Cardiac fibroblast (primary cell): ENCODE results near the gene OSBPL2.

Experiments used
- DNase-seq, 2 donors: peaks; one replicate each; pipeline versions ENCODE4 v3.0.0 to v3.0.0-alpha.2; 2010; ENCODE audit warnings: low read depth in 2 of 2
- H3K4me3 ChIP-seq, 2 donors: replicated peaks in 1 of 2; 1 replicate in 1 of 2; 2 replicates in 1 of 2; pipeline ENCODE4 v1.5.1; 2011; ENCODE audit warnings: low read depth in 2 of 2, low read length in 2 of 2, mild to moderate bottlenecking in 2 of 2, moderate library complexity in 1 of 2
- CTCF ChIP-seq: IDR thresholded peaks from one replicate; pipeline ENCODE4 v1.5.1; 2011; ENCODE audit warnings: low read depth, mild to moderate bottlenecking, low read length, inconsistent platforms

The OSBPL2 gene

GRCh38 chr20:62302341-62303061, 64.2 kb downstream of the OSBPL2 start, which contains the start of gene ADRM1:
Gene ADRM1 (plus strand): TSS chr20:62302997. CDS start chr20:62303569, 572 bp downstream.
- TF ChIP-seq CTCF = peak; percentile 68

GRCh38 chr20:62303062-62303339, 64.7 kb downstream of the OSBPL2 start:
- no peak for TF ChIP-seq CTCF
- peak overlapping the region; percentile 87 to 94 for H3K4me3 ChIP-seq
- no peak for DNase-seq

More at GRCh38 chr20:62302341-62303061, 64.2 kb downstream of the OSBPL2 start, which contains the start of gene ADRM1:
- peak; percentile 96 to 98 for DNase-seq
- peak within 1 kb of the TSS; percentile 87 to 94 for H3K4me3 ChIP-seq

- H3K4me3 ChIP-seq = peak overlapping the region; percentile 87 to 94
- TF ChIP-seq CTCF = no peak
- peak in 1 of 2 donors; percentile 44 for DNase-seq
These were observed 65.3 kb downstream of the OSBPL2 start for GRCh38 chr20:62303340-62304226.

- no peak for TF ChIP-seq CTCF
- no peak for DNase-seq
- H3K4me3 ChIP-seq = peak overlapping the region; percentile 87 to 94
These were observed 66.2 kb downstream of the OSBPL2 start for GRCh38 chr20:62304331-62305148.

GRCh38 chr20:62305149-62305764, 66.9 kb downstream of the OSBPL2 start:
- H3K4me3 ChIP-seq = peak overlapping the region in 1 of 2 donors; percentile 94
- peak in 1 of 2 donors; percentile 29 for DNase-seq
- no peak for TF ChIP-seq CTCF
